Endothelial cell of umbilical vein (primary cell): ENCODE data around the gene KCNQ5. TPM values are rescaled to one million over a fixed set of nuclear protein-coding genes. Genes with fewer than 3 reads are reported as not detected.

Experiments used
- BruUV-seq: library from RNA; stranded (reverse); fragments of 400-500 nt; replicated peaks from 2 replicates; lab custom pipeline; 2021; lab: Mats Ljungman, UMichigan
- CTCF ChIA-PET: fragments of 300-600, 350-600 bp; sonication (Branson Sonifier 250); formaldehyde crosslinking; loops from one replicate; lab custom pipeline; 2021; ENCODE audit warnings: antibody characterized with exemption, inconsistent platforms; lab: Charles Lee
- POLR2A ChIA-PET: fragments of 300-600, 350-600 bp; sonication (Branson Sonifier 250); formaldehyde crosslinking; loops from one replicate; lab custom pipeline; 2021; ENCODE audit warnings: antibody characterized with exemption, inconsistent platforms; lab: Charles Lee
- DNase-seq: peaks from one replicate; pipeline ENCODE4 v3.0.0-alpha.2; 2011; ENCODE audit warnings: low read depth, low spot score
- FAIRE-seq: peaks from 2 replicates; lab custom pipeline; 2011; peaks lifted over from hg19 to GRCh38; lab: Jason Lieb, UNC
- H2AFZ ChIP-seq: 2 replicates; pipeline ENCODE4 v1.6.0; 2012; ENCODE audit warnings: low read depth, low read length, control low read depth, inconsistent platforms
- H3K27ac ChIP-seq: 2 replicates; pipeline ENCODE4 v1.5.1; 2011; ENCODE audit warnings: low read depth, mild to moderate bottlenecking, control low read depth, low read length, moderate library complexity; ENCODE audit not compliant: insufficient read depth
- H3K27me3 ChIP-seq, 2 experiments: 2 replicates each; pipeline versions ENCODE4 v1.6.0 to v1.6.1; 2011; ENCODE audit warnings: low read length in 2 of 2, mixed read lengths in 1 of 2; ENCODE audit not compliant: control insufficient read depth in 2 of 2, insufficient read depth in 2 of 2
- H3K36me3 ChIP-seq, 2 experiments: 2 replicates in 1 of 2; 3 replicates in 1 of 2; pipeline ENCODE4 v1.5.1; 2011; ENCODE audit warnings: low read length in 2 of 2, mild to moderate bottlenecking in 1 of 2, moderate library complexity in 1 of 2; ENCODE audit not compliant: control insufficient read depth in 2 of 2, insufficient read depth in 2 of 2; ENCODE audit errors: extremely low read depth in 1 of 2
- H3K4me1 ChIP-seq: 3 replicates; pipeline ENCODE4 v1.5.1; 2011; ENCODE audit warnings: mild to moderate bottlenecking, low read length; ENCODE audit not compliant: control insufficient read depth, insufficient read depth; ENCODE audit errors: extremely low read depth
- H3K4me2 ChIP-seq: 2 replicates; pipeline ENCODE4 v1.6.1; 2011; ENCODE audit warnings: low read length, control low read depth, mixed read lengths; ENCODE audit not compliant: insufficient read depth
- H3K4me3 ChIP-seq, 3 experiments: fragments of 200-600 bp in 1 of 3; sonication (generic), shearing (Covaris generic) in 1 of 3; replicated peaks in 1 of 3; 2 replicates each; pipeline ENCODE4 v1.5.1; 2011 to 2016; ENCODE audit warnings: control low read depth in 3 of 3, low read length in 3 of 3, mild to moderate bottlenecking in 2 of 3, inconsistent platforms in 1 of 3, low read depth in 1 of 3, moderate library complexity in 1 of 3; ENCODE audit not compliant: insufficient read depth in 1 of 3
- H3K79me2 ChIP-seq: 2 replicates; pipeline ENCODE4 v1.6.0; 2012; ENCODE audit warnings: low read length, inconsistent platforms; ENCODE audit not compliant: control insufficient read depth, insufficient read depth
- H3K9ac ChIP-seq: replicated peaks from 2 replicates; pipeline ENCODE3; 2011; ENCODE audit warnings: low read length, control low read depth; ENCODE audit not compliant: insufficient read depth; ENCODE audit errors: extremely low read depth
- H3K9me1 ChIP-seq: replicated peaks from 3 replicates; pipeline ENCODE4 v1.6.0; 2011; ENCODE audit warnings: mild to moderate bottlenecking, low read length; ENCODE audit not compliant: control insufficient read depth, insufficient read depth; ENCODE audit errors: extremely low read depth
- H3K9me3 ChIP-seq: replicated peaks from 2 replicates; pipeline ENCODE4 v1.5.1; 2012; ENCODE audit warnings: low read length, inconsistent platforms; ENCODE audit not compliant: control insufficient read depth, insufficient read depth
- H4K20me1 ChIP-seq: replicated peaks from 2 replicates; pipeline ENCODE3; 2011; ENCODE audit warnings: mild to moderate bottlenecking, low read length; ENCODE audit not compliant: control insufficient read depth, insufficient read depth; ENCODE audit errors: extremely low read depth
- CTCF ChIP-seq, 2 donors: IDR thresholded peaks; 1 replicate in 1 of 2; 2 replicates in 1 of 2; pipeline ENCODE4 v1.5.1; 2011; ENCODE audit warnings: low read length in 2 of 2, mild to moderate bottlenecking in 2 of 2, moderate library complexity in 2 of 2, control low read depth in 1 of 2, inconsistent platforms in 1 of 2, low read depth in 1 of 2; ENCODE audit not compliant: insufficient read depth in 1 of 2; ENCODE audit errors: extremely low read depth in 1 of 2
- EZH2 ChIP-seq: IDR thresholded peaks from 2 replicates; pipeline ENCODE4 v1.6.1; 2012; ENCODE audit warnings: borderline replicate concordance, low read depth, mild to moderate bottlenecking, moderate library complexity, low read length, inconsistent platforms; ENCODE audit not compliant: severe bottlenecking
- FOS ChIP-seq: IDR thresholded peaks from 2 replicates; pipeline ENCODE4 v1.6.1; 2011; ENCODE audit warnings: mild to moderate bottlenecking, low read length, moderate library complexity, borderline replicate concordance; ENCODE audit not compliant: insufficient read depth
- GATA2 ChIP-seq: IDR thresholded peaks from 2 replicates; pipeline ENCODE4 v1.7.0; 2011; ENCODE audit warnings: low read depth, mild to moderate bottlenecking, moderate library complexity, mixed read lengths, low read length; ENCODE audit not compliant: insufficient read length, insufficient read depth
- JUN ChIP-seq: IDR thresholded peaks from 2 replicates; pipeline ENCODE4 v1.6.1; 2011; ENCODE audit warnings: borderline replicate concordance, low read depth; ENCODE audit not compliant: insufficient read length, insufficient read depth
- MYC ChIP-seq: IDR thresholded peaks from one replicate; pipeline ENCODE4 v1.6.1; 2011; ENCODE audit warnings: mild to moderate bottlenecking, low read depth, low read length
- POLR2A ChIP-seq: IDR thresholded peaks from 2 replicates; pipeline ENCODE4 v1.6.1; 2012; ENCODE audit warnings: low read depth, mild to moderate bottlenecking, control low read depth, low read length
- POLR2AphosphoS5 ChIP-seq: IDR thresholded peaks from 2 replicates; pipeline ENCODE4 v1.6.1; 2012; ENCODE audit warnings: low read depth, mild to moderate bottlenecking, control low read depth, low read length, moderate library complexity; ENCODE audit not compliant: insufficient read depth
- dilution Hi-C: fragments of 300-500 bp; cut with MboI; formaldehyde crosslinking; loops from one replicate; pipeline ENCODE4 v1.15.0; 2019; ENCODE audit warnings: low sequenced_read_pairs; ENCODE audit not compliant: extremely low pct_ligation_motif_present
- intact Hi-C: fragments of 100-400 bp; cut with micrococcal nuclease; formaldehyde crosslinking; loops from one replicate; pipeline ENCODE4 v1.10.0; 2022
- polyA plus RNA-seq, 4 experiments: library from polyadenylated mRNA; depleted of rRNA in 3 of 4; stranded (reverse) in 3 of 4; unstranded in 1 of 4; fragments of >200 nt; gene quantifications; 2 replicates each; pipeline versions ENCODE4 v1.2.1 to v1.2.3, GENCODE V29; 2011 to 2012; ENCODE audit warnings: missing spikeins in 1 of 4
- total RNA-seq: library from RNA; stranded (reverse); gene quantifications from 2 replicates; pipeline ENCODE4 v1.2.3, GENCODE V29; 2021
- TF ChIP-seq, protein P1 (sequence below): IDR thresholded peaks from 2 replicates; pipeline ENCODE4 v1.6.1; 2011; ENCODE audit not compliant: insufficient read depth, insufficient read length

The KCNQ5 gene
- total and polyA plus RNA-seq, 2 donors (not counting 3 experiments of a cell fraction or from before 2014, with no cell fraction given) = 0.22 TPM; not detected in 1

DNA sequence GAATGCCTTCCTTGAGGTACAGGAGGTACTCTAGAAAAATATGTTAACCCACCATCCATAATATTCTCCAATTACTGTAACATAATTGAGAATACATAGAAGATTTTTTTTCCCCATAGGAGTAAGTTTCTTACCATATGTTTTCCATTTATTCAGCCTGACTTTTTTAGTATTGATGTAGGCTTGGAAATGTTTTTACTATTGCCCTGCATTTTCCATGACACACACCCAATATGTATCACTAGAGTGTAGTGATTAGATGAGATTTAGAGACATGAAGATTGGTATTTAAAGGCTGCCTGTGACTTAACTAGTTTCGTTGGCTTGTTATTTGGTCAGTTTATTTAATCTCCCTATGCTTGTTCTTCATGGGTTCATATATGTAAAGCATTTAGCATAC is 39.5 kb downstream of the KCNQ5 start:
- Histone ChIP-seq H3K4me1 (no peaks in the 10 kb centered on the region), H3K9me1 (peaks cover 2% of the 10 kb centered on the region), H3K4me3 (no peak overlapping the region), H3K79me2 (no peaks in the 10 kb centered on the region), H3K4me2 (no peak overlapping the region), H3K27me3 (no peaks in the 10 kb centered on the region), H4K20me1 (no peaks in the 10 kb centered on the region), H3K27ac (no peak overlapping the region), H3K36me3 (no peaks in the 10 kb centered on the region), H3K9me3 (no peaks in the 10 kb centered on the region), H3K9ac (no peak overlapping the region), H2AFZ (no peak overlapping the region)
- TF ChIP-seq EZH2 (no peak), FOS (no peak), MYC (no peak), GATA2 (no peak), CTCF (IDR thresholded peaks at IDR 0.05; ENCODE audit: extremely low read depth in 1 of 2, insufficient read depth in 1 of 2, low read depth in 1 of 2, low read length in 2 of 2) (no peak), POLR2AphosphoS5 (no peak), POLR2A (no peak), JUN (no peak)
- TF ChIP-seq, protein P1, sequence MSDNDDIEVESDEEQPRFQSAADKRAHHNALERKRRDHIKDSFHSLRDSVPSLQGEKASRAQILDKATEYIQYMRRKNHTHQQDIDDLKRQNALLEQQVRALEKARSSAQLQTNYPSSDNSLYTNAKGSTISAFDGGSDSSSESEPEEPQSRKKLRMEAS = no peak
- DNase-seq (no peak), FAIRE-seq (no peak)
- intact Hi-C loops (no loop called here), dilution Hi-C loops (no loop called here)
- CTCF ChIA-PET = no interaction called here
- no TSS peak for BruUV-seq
- POLR2A ChIA-PET = no interaction called here
